ENCODE measurements around the gene OSBPL6. TPM values are rescaled to one million over a fixed set of nuclear protein-coding genes. Genes with fewer than 3 reads are reported as not detected.

OSBPL6 gene
- total RNA-seq, 1 experiment from 2014 or later, result 11.6 TPM

GRCh38 chr2:178413472-178414265, 219.4 kb downstream of the OSBPL6 start (continued):
- TF ChIP-seq ELF1 (IDR thresholded peaks at IDR 0.05; ENCODE audit: borderline replicate concordance, low read depth) (no peak), CEBPB (IDR thresholded peaks at IDR 0.05; ENCODE audit: low read depth) (no peak), SP1 (IDR thresholded peaks at IDR 0.05; ENCODE audit: low read depth) (peak; percentile 6; the same call in 1 of the 2 replicates), EZH2phosphoT487 (IDR thresholded peaks at IDR 0.05; ENCODE audit: borderline replicate concordance) (no peak), CTCF (IDR thresholded peaks at IDR 0.05 in 2 of 3, conservative IDR thresholded peaks at IDR 0.05 in 1 of 3; ENCODE audit: borderline replicate concordance in 1 of 3, insufficient read depth in 1 of 3, low read depth in 2 of 3, low read length in 2 of 3) (no peak), SRF (IDR thresholded peaks at IDR 0.05; ENCODE audit: low read depth) (no peak), FOSL1 (IDR thresholded peaks at IDR 0.05; ENCODE audit: low read depth) (no peak), POLR2A (IDR thresholded peaks at IDR 0.05; ENCODE audit: borderline replicate concordance, extremely low read depth, insufficient read depth, insufficient read length) (peak; percentile 74), SIN3A (IDR thresholded peaks at IDR 0.05; ENCODE audit: low read depth) (peak; percentile 30; the same call in 1 of the 2 replicates)
- TF ChIP-seq, protein P1, sequence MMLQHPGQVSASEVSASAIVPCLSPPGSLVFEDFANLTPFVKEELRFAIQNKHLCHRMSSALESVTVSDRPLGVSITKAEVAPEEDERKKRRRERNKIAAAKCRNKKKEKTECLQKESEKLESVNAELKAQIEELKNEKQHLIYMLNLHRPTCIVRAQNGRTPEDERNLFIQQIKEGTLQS (IDR thresholded peaks at IDR 0.05), result no peak
- TF ChIP-seq, protein P2, sequence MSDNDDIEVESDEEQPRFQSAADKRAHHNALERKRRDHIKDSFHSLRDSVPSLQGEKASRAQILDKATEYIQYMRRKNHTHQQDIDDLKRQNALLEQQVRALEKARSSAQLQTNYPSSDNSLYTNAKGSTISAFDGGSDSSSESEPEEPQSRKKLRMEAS (IDR thresholded peaks at IDR 0.05), result peak; percentile 32

Data from HCT116 (cell line).